ENCODE measurements around the gene DOCK2. TPM values are rescaled to one million over a fixed set of nuclear protein-coding genes. Genes with fewer than 3 reads are reported as not detected.

The DOCK2 gene
- total and polyA plus RNA-seq, 2 of the 8 experiments (the other 6 are each of a cell fraction or from before 2014, with no cell fraction given) = 3.9 to 5.7 TPM

GRCh38 chr5:169789417-169789940 lies 152.4 kb downstream of the DOCK2 start:
- no peaks in the 10 kb centered on the region for H3K79me1 ChIP-seq (ENCODE audit: low read depth, low read length)
- WGBS, 2 experiments (ENCODE audit: extremely low coverage in 1 of 2, insufficient coverage in 1 of 2, insufficient read length in 1 of 2, insufficient replicate concordance in 2 of 2, low coverage in 1 of 2, low lambda C conversion rate in 2 of 2, missing lambda C conversion rate in 1 of 2) = 85% methylated on average over 1 of the region's 1 CpG; no CpG with 5 or more reads in 1 of the 2 experiments
- CTCF ChIA-PET (ENCODE audit: partially characterized antibody) = interaction anchor here (1.0 to 1.4 kb wide), 2 partner anchors 9 to 38 kb away, joined by 3 to 4 read pairs; no protein-coding TSS in a partner anchor
- no peak for TF ChIP-seq TCF12 (IDR thresholded peaks at IDR 0.05; ENCODE audit: low read depth, low read length)
- no peak for TF ChIP-seq SRF (IDR thresholded peaks at IDR 0.05; ENCODE audit: low read depth, low read length)
- TF ChIP-seq ZNF274 (IDR thresholded peaks at IDR 0.05; ENCODE audit: borderline replicate concordance, extremely low read depth, low read length) = no peak
- TF ChIP-seq, protein P1, sequence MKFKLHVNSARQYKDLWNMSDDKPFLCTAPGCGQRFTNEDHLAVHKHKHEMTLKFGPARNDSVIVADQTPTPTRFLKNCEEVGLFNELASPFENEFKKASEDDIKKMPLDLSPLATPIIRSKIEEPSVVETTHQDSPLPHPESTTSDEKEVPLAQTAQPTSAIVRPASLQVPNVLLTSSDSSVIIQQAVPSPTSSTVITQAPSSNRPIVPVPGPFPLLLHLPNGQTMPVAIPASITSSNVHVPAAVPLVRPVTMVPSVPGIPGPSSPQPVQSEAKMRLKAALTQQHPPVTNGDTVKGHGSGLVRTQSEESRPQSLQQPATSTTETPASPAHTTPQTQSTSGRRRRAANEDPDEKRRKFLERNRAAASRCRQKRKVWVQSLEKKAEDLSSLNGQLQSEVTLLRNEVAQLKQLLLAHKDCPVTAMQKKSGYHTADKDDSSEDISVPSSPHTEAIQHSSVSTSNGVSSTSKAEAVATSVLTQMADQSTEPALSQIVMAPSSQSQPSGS (IDR thresholded peaks at IDR 0.05; ENCODE audit: low read length) = no peak
- TF ChIP-seq NRF1 (IDR thresholded peaks at IDR 0.05; ENCODE audit: low read depth, low read length) = no peak
- TF ChIP-seq CTBP2 (IDR thresholded peaks at IDR 0.05; ENCODE audit: borderline replicate concordance, insufficient read depth, insufficient read length, low read length) = no peak
- no peak for TF ChIP-seq CREB1 (IDR thresholded peaks at IDR 0.05)
- TF ChIP-seq MAFK (IDR thresholded peaks at IDR 0.05; ENCODE audit: low read depth, low read length) = no peak
- TF ChIP-seq E2F6 (IDR thresholded peaks at IDR 0.05) = no peak
- TF ChIP-seq RBBP5 (IDR thresholded peaks at IDR 0.05; ENCODE audit: borderline replicate concordance, low read depth, low read length) = no peak
- TF ChIP-seq PHF8 (conservative IDR thresholded peaks at IDR 0.05; ENCODE audit: low read depth, low read length) = no peak
- no peak for TF ChIP-seq KDM5A (IDR thresholded peaks at IDR 0.05; ENCODE audit: low read length)

More at GRCh38 chr5:169789417-169789940, 152.4 kb downstream of the DOCK2 start:
- Histone ChIP-seq H4K5ac (ENCODE audit: insufficient read length, low read depth, low read length) (no peak overlapping the region), H3K27ac (ENCODE audit: low read depth, low read length) (no peak overlapping the region), H2BK20ac (ENCODE audit: low read length) (no peak overlapping the region), H2AFZ (ENCODE audit: low read length) (no peak overlapping the region), H2BK120ac (replicated peaks; ENCODE audit: low read depth, low read length) (no peak overlapping the region), H4K8ac (ENCODE audit: extremely low read depth, insufficient read depth, low read length) (no peak overlapping the region), H3K4me1 (replicated peaks in 1 of 4; ENCODE audit: control insufficient read depth in 3 of 4, insufficient read depth in 4 of 4, low read length in 3 of 4) (no peaks in the 10 kb centered on the region), H3K23me2 (ENCODE audit: low read depth, low read length) (no peaks in the 10 kb centered on the region; the same call in 1 of the 2 replicates), H2BK12ac (ENCODE audit: low read depth, low read length) (no peak overlapping the region), H2BK5ac (ENCODE audit: low read depth, low read length) (no peak overlapping the region), H3K9ac (replicated peaks in 1 of 4; ENCODE audit: extremely low read depth in 1 of 4, low read depth in 3 of 4, low read length in 3 of 4) (no peak overlapping the region), H3K14ac (ENCODE audit: insufficient read length) (no peak overlapping the region), H2BK15ac (ENCODE audit: low read length) (no peak overlapping the region), H2AK5ac (ENCODE audit: low read depth, low read length) (no peak overlapping the region), H3K4ac (replicated peaks; ENCODE audit: insufficient read length, low read depth, low read length) (no peak overlapping the region), H3K79me2 (ENCODE audit: control insufficient read depth in 1 of 2, insufficient read depth in 2 of 2, low read length in 2 of 2) (no peaks in the 10 kb centered on the region), H3K9me3 (ENCODE audit: insufficient read depth in 2 of 2, low read depth in 1 of 2, low read length in 1 of 2) (no peaks in the 10 kb centered on the region), H3K56ac (replicated peaks; ENCODE audit: insufficient read length, low read depth, low read length) (no peak overlapping the region), H3K23ac (ENCODE audit: insufficient read length) (no peak overlapping the region), H3K4me3 (ENCODE audit: extremely low read depth in 1 of 4, insufficient read depth in 2 of 4, low read depth in 3 of 4, low read length in 4 of 4) (no peak overlapping the region), H3K27me3 (replicated peaks in 1 of 4; ENCODE audit: control insufficient read depth in 3 of 4, extremely low read depth in 1 of 4, insufficient read depth in 3 of 4, low read length in 3 of 4) (no peaks in the 10 kb centered on the region), H4K20me1 (replicated peaks in 1 of 2; ENCODE audit: control insufficient read depth in 1 of 2, insufficient read depth in 2 of 2, low read length in 2 of 2) (no peaks in the 10 kb centered on the region), H3K4me2 (ENCODE audit: insufficient read depth in 1 of 2, low read depth in 2 of 2, low read length in 2 of 2) (no peak overlapping the region), H3K36me3 (ENCODE audit: control insufficient read depth in 2 of 4, insufficient read depth in 4 of 4, low read length in 3 of 4) (no peaks in the 10 kb centered on the region), H3K18ac (ENCODE audit: extremely low read depth, low read length) (no peak overlapping the region), H4K91ac (replicated peaks; ENCODE audit: insufficient read length, low read length) (no peak overlapping the region)
- FAIRE-seq (no peak), DNase-seq (ENCODE audit: low read depth in 1 of 2, low spot score in 2 of 2) (no peak)
- POLR2A ChIA-PET (ENCODE audit: partially characterized antibody) = no interaction called here
